Lower leg skin (tissue), 3 donors: Measurements from ENCODE around the gene CYP27B1.

Experiments used
- POLR2A ChIP-seq, 2 donors: fragments of 450-650 bp; IDR thresholded peaks; one replicate each; pipeline ENCODE4 v1.6.1; 2016 to 2017; ENCODE audit warnings: antibody characterized with exemption in 2 of 2, mild to moderate bottlenecking in 1 of 2, moderate library complexity in 1 of 2
- TF ChIP-seq, protein P1 (sequence below), 3 donors: fragments of 450-650 bp; IDR thresholded peaks; one replicate each; pipeline ENCODE4 v1.5.1; 2016; ENCODE audit warnings: antibody characterized with exemption in 3 of 3, mild to moderate bottlenecking in 3 of 3, moderate library complexity in 2 of 3

DNA sequence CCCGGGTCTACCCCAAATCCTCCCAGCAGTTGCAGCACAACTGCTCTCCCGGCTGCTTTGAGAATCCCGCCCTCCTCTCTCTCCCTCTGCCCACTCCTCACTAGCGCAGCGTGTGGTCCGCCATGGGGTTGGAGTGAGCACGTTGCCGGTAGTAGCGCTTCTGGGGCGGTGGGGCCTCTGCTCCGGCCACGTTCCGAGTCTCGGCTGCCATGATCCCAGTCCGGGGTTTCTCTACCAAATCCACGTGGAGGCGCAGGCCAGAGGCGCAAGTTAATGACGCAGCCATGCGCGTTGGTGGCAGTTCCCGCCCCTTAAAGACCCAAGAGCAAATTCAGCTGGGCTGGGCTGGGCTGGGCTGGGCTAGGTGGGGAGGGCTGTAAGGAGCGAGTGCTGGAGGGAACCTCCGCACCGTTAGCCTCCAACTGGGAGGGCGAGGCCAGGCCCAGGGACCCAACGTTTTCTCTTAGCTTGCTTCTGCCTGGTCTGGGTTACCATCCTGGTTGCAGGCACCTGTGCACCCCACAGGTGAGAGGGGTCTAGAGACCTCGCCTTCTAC, 5.1 kb upstream of the CYP27B1 start, which contains the start of gene METTL1:
- TF ChIP-seq, protein P1, sequence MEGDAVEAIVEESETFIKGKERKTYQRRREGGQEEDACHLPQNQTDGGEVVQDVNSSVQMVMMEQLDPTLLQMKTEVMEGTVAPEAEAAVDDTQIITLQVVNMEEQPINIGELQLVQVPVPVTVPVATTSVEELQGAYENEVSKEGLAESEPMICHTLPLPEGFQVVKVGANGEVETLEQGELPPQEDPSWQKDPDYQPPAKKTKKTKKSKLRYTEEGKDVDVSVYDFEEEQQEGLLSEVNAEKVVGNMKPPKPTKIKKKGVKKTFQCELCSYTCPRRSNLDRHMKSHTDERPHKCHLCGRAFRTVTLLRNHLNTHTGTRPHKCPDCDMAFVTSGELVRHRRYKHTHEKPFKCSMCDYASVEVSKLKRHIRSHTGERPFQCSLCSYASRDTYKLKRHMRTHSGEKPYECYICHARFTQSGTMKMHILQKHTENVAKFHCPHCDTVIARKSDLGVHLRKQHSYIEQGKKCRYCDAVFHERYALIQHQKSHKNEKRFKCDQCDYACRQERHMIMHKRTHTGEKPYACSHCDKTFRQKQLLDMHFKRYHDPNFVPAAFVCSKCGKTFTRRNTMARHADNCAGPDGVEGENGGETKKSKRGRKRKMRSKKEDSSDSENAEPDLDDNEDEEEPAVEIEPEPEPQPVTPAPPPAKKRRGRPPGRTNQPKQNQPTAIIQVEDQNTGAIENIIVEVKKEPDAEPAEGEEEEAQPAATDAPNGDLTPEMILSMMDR (IDR thresholded peaks at IDR 0.05), result no peak
- TF ChIP-seq POLR2A (IDR thresholded peaks at IDR 0.05), result no peak
